Endothelial cell of umbilical vein (primary cell): ENCODE measurements around the gene C12orf43. TPM values are rescaled to one million over a fixed set of nuclear protein-coding genes. Genes with fewer than 3 reads are reported as not detected.

Source experiments
- BruUV-seq: library from RNA; stranded (reverse); fragments of 400-500 nt; replicated peaks from 2 replicates; lab custom pipeline; 2021; lab: Mats Ljungman, UMichigan
- CTCF ChIA-PET: fragments of 300-600, 350-600 bp; sonication (Branson Sonifier 250); formaldehyde crosslinking; loops from one replicate; lab custom pipeline; 2021; ENCODE audit warnings: antibody characterized with exemption, inconsistent platforms; lab: Charles Lee
- POLR2A ChIA-PET: fragments of 300-600, 350-600 bp; sonication (Branson Sonifier 250); formaldehyde crosslinking; loops from one replicate; lab custom pipeline; 2021; ENCODE audit warnings: antibody characterized with exemption, inconsistent platforms; lab: Charles Lee
- DNase-seq: peaks from one replicate; pipeline ENCODE4 v3.0.0-alpha.2; 2011; ENCODE audit warnings: low read depth, low spot score
- FAIRE-seq: peaks from 2 replicates; lab custom pipeline; 2011; peaks lifted over from hg19 to GRCh38; lab: Jason Lieb, UNC
- H2AFZ ChIP-seq: 2 replicates; pipeline ENCODE4 v1.6.0; 2012; ENCODE audit warnings: low read depth, low read length, control low read depth, inconsistent platforms
- H3K27ac ChIP-seq: 2 replicates; pipeline ENCODE4 v1.5.1; 2011; ENCODE audit warnings: low read depth, mild to moderate bottlenecking, control low read depth, low read length, moderate library complexity; ENCODE audit not compliant: insufficient read depth
- H3K27me3 ChIP-seq, 2 experiments: 2 replicates each; pipeline versions ENCODE4 v1.6.0 to v1.6.1; 2011; ENCODE audit warnings: low read length in 2 of 2, mixed read lengths in 1 of 2; ENCODE audit not compliant: control insufficient read depth in 2 of 2, insufficient read depth in 2 of 2
- H3K36me3 ChIP-seq, 2 experiments: 2 replicates in 1 of 2; 3 replicates in 1 of 2; pipeline ENCODE4 v1.5.1; 2011; ENCODE audit warnings: low read length in 2 of 2, mild to moderate bottlenecking in 1 of 2, moderate library complexity in 1 of 2; ENCODE audit not compliant: control insufficient read depth in 2 of 2, insufficient read depth in 2 of 2; ENCODE audit errors: extremely low read depth in 1 of 2
- H3K4me1 ChIP-seq: 3 replicates; pipeline ENCODE4 v1.5.1; 2011; ENCODE audit warnings: mild to moderate bottlenecking, low read length; ENCODE audit not compliant: control insufficient read depth, insufficient read depth; ENCODE audit errors: extremely low read depth
- H3K4me2 ChIP-seq: 2 replicates; pipeline ENCODE4 v1.6.1; 2011; ENCODE audit warnings: low read length, control low read depth, mixed read lengths; ENCODE audit not compliant: insufficient read depth
- H3K4me3 ChIP-seq, 3 experiments: fragments of 200-600 bp in 1 of 3; sonication (generic), shearing (Covaris generic) in 1 of 3; replicated peaks in 1 of 3; 2 replicates each; pipeline ENCODE4 v1.5.1; 2011 to 2016; ENCODE audit warnings: control low read depth in 3 of 3, low read length in 3 of 3, mild to moderate bottlenecking in 2 of 3, inconsistent platforms in 1 of 3, low read depth in 1 of 3, moderate library complexity in 1 of 3; ENCODE audit not compliant: insufficient read depth in 1 of 3
- H3K79me2 ChIP-seq: 2 replicates; pipeline ENCODE4 v1.6.0; 2012; ENCODE audit warnings: low read length, inconsistent platforms; ENCODE audit not compliant: control insufficient read depth, insufficient read depth
- H3K9ac ChIP-seq: replicated peaks from 2 replicates; pipeline ENCODE3; 2011; ENCODE audit warnings: low read length, control low read depth; ENCODE audit not compliant: insufficient read depth; ENCODE audit errors: extremely low read depth
- H3K9me1 ChIP-seq: replicated peaks from 3 replicates; pipeline ENCODE4 v1.6.0; 2011; ENCODE audit warnings: mild to moderate bottlenecking, low read length; ENCODE audit not compliant: control insufficient read depth, insufficient read depth; ENCODE audit errors: extremely low read depth
- H3K9me3 ChIP-seq: replicated peaks from 2 replicates; pipeline ENCODE4 v1.5.1; 2012; ENCODE audit warnings: low read length, inconsistent platforms; ENCODE audit not compliant: control insufficient read depth, insufficient read depth
- H4K20me1 ChIP-seq: replicated peaks from 2 replicates; pipeline ENCODE3; 2011; ENCODE audit warnings: mild to moderate bottlenecking, low read length; ENCODE audit not compliant: control insufficient read depth, insufficient read depth; ENCODE audit errors: extremely low read depth
- CTCF ChIP-seq, 2 donors: IDR thresholded peaks; 1 replicate in 1 of 2; 2 replicates in 1 of 2; pipeline ENCODE4 v1.5.1; 2011; ENCODE audit warnings: low read length in 2 of 2, mild to moderate bottlenecking in 2 of 2, moderate library complexity in 2 of 2, control low read depth in 1 of 2, inconsistent platforms in 1 of 2, low read depth in 1 of 2; ENCODE audit not compliant: insufficient read depth in 1 of 2; ENCODE audit errors: extremely low read depth in 1 of 2
- EZH2 ChIP-seq: IDR thresholded peaks from 2 replicates; pipeline ENCODE4 v1.6.1; 2012; ENCODE audit warnings: borderline replicate concordance, low read depth, mild to moderate bottlenecking, moderate library complexity, low read length, inconsistent platforms; ENCODE audit not compliant: severe bottlenecking
- FOS ChIP-seq: IDR thresholded peaks from 2 replicates; pipeline ENCODE4 v1.6.1; 2011; ENCODE audit warnings: mild to moderate bottlenecking, low read length, moderate library complexity, borderline replicate concordance; ENCODE audit not compliant: insufficient read depth
- GATA2 ChIP-seq: IDR thresholded peaks from 2 replicates; pipeline ENCODE4 v1.7.0; 2011; ENCODE audit warnings: low read depth, mild to moderate bottlenecking, moderate library complexity, mixed read lengths, low read length; ENCODE audit not compliant: insufficient read length, insufficient read depth
- JUN ChIP-seq: IDR thresholded peaks from 2 replicates; pipeline ENCODE4 v1.6.1; 2011; ENCODE audit warnings: borderline replicate concordance, low read depth; ENCODE audit not compliant: insufficient read length, insufficient read depth
- MAX ChIP-seq: IDR thresholded peaks from 2 replicates; pipeline ENCODE4 v1.6.1; 2011; ENCODE audit not compliant: insufficient read depth, insufficient read length
- MYC ChIP-seq: IDR thresholded peaks from one replicate; pipeline ENCODE4 v1.6.1; 2011; ENCODE audit warnings: mild to moderate bottlenecking, low read depth, low read length
- POLR2A ChIP-seq: IDR thresholded peaks from 2 replicates; pipeline ENCODE4 v1.6.1; 2012; ENCODE audit warnings: low read depth, mild to moderate bottlenecking, control low read depth, low read length
- POLR2AphosphoS5 ChIP-seq: IDR thresholded peaks from 2 replicates; pipeline ENCODE4 v1.6.1; 2012; ENCODE audit warnings: low read depth, mild to moderate bottlenecking, control low read depth, low read length, moderate library complexity; ENCODE audit not compliant: insufficient read depth
- dilution Hi-C: fragments of 300-500 bp; cut with MboI; formaldehyde crosslinking; loops from one replicate; pipeline ENCODE4 v1.15.0; 2019; ENCODE audit warnings: low sequenced_read_pairs; ENCODE audit not compliant: extremely low pct_ligation_motif_present
- intact Hi-C: fragments of 100-400 bp; cut with micrococcal nuclease; formaldehyde crosslinking; loops from one replicate; pipeline ENCODE4 v1.10.0; 2022
- polyA plus RNA-seq, 4 experiments: library from polyadenylated mRNA; depleted of rRNA in 3 of 4; stranded (reverse) in 3 of 4; unstranded in 1 of 4; fragments of >200 nt; gene quantifications; 2 replicates each; pipeline versions ENCODE4 v1.2.1 to v1.2.3, GENCODE V29; 2011 to 2012; ENCODE audit warnings: missing spikeins in 1 of 4
- total RNA-seq: library from RNA; stranded (reverse); gene quantifications from 2 replicates; pipeline ENCODE4 v1.2.3, GENCODE V29; 2021

C12orf43 gene
- total and polyA plus RNA-seq, 2 donors (not counting 3 experiments of a cell fraction or from before 2014, with no cell fraction given), result 12.3 to 24.7 TPM

GRCh38 chr12:120998435-120998834 lies 17.9 kb downstream of the C12orf43 start:
- ChIA-PET CTCF (interaction anchor here (0.7 kb wide), 1 partner anchor 27 kb away, joined by 3 read pairs; no protein-coding TSS in a partner anchor), POLR2A (no interaction called here)
- no peaks in the 10 kb centered on the region for H3K9me3 ChIP-seq
- H4K20me1 ChIP-seq, result no peaks in the 10 kb centered on the region
- H3K9ac ChIP-seq, result no peak overlapping the region
- dilution Hi-C loops (no loop called here), intact Hi-C loops (no loop called here)
- no peaks in the 10 kb centered on the region for H3K9me1 ChIP-seq
- H3K27ac ChIP-seq, result no peak overlapping the region
- no peak for FAIRE-seq
- no peak overlapping the region for H2AFZ ChIP-seq
- TF ChIP-seq GATA2 (no peak), JUN (no peak), MAX (no peak), POLR2AphosphoS5 (no peak), FOS (no peak), POLR2A (no peak), MYC (no peak), EZH2 (no peak), CTCF (IDR thresholded peaks at IDR 0.05; ENCODE audit: extremely low read depth in 1 of 2, insufficient read depth in 1 of 2, low read depth in 1 of 2, low read length in 2 of 2) (no peak)
- no peaks in the 10 kb centered on the region for H3K79me2 ChIP-seq
- H3K4me3 ChIP-seq, result no peak overlapping the region
- no peak overlapping the region for H3K4me2 ChIP-seq
- BruUV-seq, result no TSS peak
- peaks cover 3% of the 10 kb centered on the region in 2 experiments for H3K36me3 ChIP-seq
- H3K4me1 ChIP-seq, result no peaks in the 10 kb centered on the region
- no peak for DNase-seq
- H3K27me3 ChIP-seq, result no peaks in the 10 kb centered on the region
